ENCODE measurements around the gene MYBPH. TPM values are rescaled to one million over a fixed set of nuclear protein-coding genes. Genes with fewer than 3 reads are reported as not detected.

MYBPH gene
- total RNA-seq, 1 donor from 2014 or later: not detected

DNA sequence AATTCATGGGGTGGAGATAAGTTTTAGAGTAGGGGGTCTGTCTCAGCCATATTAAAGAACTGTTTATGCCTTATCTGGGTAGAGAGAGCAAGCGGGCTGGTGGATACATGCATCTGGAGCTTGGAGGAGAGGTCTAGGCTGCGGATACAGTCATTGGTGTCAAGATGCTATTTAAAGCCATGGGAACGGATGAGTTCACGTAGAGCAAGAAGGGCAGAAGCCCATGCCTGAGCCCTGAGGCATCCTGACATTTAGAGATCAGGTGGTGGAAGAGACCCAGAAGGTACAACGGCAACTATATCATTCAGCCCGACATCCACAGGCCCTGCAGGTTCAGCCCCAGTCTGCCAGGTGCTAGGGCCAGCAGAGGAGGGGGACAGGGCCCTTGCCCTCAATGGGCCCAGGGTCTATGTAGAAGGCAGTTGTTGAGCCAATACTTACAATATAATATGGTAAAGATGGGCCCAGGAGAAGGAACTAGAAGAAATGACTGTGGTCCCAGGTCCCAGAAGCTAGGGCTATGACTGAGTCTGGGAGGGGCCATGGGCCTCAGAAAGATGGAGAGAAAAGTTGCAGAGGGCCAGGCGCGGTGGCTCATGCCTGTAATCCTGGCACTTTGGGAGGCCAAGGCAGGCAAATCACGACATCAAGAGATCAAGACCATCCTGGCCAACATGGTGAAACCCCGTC lies 26.0 kb upstream of the MYBPH start:
- DNase-seq (ENCODE audit: low read depth in 2 of 2): no peak

GRCh38 chr1:203200916-203201315 lies 25.3 kb upstream of the MYBPH start:
- no peak for DNase-seq (ENCODE audit: low read depth in 2 of 2)

DNA sequence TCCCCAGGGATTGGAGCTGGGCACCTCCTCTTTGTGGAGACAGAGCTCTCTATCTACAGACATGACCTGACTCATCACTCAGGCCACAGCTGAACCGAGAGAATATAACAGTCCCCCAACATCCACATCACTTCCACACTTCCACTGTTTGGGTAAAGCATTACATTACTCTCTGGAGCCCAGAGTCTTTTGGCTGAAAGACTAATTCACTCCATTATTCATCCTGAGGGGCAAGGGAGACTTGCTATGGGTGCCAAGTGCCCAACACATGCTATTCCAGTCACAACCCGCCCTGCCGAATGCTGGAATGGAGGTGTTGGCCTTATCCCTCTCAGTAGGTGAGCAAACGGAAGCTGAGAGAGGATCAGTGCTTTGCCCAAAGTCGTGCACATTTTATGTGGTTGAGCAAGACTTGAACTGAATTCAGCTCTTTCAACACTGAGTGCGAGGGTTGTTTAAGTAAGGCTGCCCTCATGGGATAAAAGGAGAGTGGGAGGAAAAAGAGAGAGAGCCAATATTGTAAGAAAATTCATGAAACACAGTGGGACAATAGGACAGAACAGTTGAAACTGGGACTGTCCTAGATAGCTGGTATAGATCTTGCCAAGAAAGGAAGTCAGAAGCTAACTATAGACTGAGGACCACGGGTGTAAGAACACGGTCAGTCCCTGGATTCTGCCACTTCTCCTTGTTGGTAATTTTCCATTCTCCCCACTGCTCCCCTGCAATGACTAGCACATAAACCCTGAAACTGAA lies 24.4 kb upstream of the MYBPH start:
- DNase-seq (ENCODE audit: low read depth in 2 of 2): no peak

DNA sequence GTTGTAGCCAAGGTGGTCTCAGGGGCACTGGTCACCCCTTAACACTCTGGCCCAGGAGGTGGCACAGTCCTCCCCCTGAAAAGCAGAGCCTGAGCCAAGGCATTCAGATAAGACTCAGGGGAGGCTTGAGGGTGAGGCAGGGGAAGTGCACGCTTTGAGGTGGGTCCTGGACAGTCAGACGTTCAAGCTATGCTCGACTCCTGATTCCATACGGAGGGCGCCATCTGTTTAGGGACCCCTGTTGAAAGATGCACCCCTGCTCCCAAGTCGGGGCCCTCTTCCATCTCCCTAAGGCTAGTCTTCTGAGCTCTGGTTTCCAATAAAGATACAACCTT lies 23.8 kb upstream of the MYBPH start:
- DNase-seq (ENCODE audit: low read depth in 2 of 2): no peak

GRCh38 chr1:203199002-203199401 lies 23.4 kb upstream of the MYBPH start:
- DNase-seq (ENCODE audit: low read depth in 2 of 2): no peak

GRCh38 chr1:203197625-203198024 lies 22.0 kb upstream of the MYBPH start:
- no peak for DNase-seq (ENCODE audit: low read depth in 2 of 2)

DNA sequence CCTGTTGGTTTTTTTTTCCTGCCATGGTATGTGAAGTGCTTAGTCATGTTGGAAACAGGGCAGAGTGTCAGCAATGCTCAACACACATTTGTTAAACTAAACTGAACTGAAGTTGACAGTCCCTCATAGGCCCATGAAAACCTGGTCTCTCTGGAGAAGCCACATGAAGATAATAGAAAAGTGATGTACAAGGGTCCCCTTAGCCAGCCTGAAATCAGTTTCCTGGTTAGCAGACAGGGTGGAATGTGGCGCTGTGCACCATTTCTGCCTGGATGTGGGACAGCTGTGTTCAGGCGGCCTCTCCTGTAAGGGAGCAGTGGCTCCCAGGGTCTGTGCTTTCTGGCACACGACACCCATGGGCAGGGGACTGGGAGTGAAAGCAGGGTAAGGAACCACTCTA lies 20.7 kb upstream of the MYBPH start:
- DNase-seq (ENCODE audit: low read depth in 2 of 2): no peak

DNA sequence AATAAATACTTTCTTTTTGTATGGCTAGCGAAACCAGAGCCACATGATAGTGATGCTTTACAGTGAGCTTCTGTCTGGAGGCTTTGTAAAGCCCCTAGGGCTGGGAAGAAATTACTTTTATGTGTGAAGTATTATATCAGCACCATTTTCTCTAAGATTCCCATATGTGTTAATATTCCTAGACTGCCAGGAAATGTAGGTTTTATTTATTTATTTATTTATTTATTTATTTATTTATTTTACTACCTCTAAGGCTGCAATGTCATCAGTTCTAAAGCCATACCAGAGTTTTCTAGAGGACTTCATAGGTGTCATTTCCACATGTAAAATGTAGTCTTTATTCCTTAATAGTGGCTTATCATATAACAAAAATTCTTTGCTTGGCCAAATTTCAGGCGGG lies 15.3 kb upstream of the MYBPH start:
- DNase-seq (ENCODE audit: low read depth in 2 of 2): no peak

- DNase-seq (ENCODE audit: low read depth in 2 of 2): no peak
Observed at GRCh38 chr1:203189951-203190352, 14.3 kb upstream of the MYBPH start.

DNA sequence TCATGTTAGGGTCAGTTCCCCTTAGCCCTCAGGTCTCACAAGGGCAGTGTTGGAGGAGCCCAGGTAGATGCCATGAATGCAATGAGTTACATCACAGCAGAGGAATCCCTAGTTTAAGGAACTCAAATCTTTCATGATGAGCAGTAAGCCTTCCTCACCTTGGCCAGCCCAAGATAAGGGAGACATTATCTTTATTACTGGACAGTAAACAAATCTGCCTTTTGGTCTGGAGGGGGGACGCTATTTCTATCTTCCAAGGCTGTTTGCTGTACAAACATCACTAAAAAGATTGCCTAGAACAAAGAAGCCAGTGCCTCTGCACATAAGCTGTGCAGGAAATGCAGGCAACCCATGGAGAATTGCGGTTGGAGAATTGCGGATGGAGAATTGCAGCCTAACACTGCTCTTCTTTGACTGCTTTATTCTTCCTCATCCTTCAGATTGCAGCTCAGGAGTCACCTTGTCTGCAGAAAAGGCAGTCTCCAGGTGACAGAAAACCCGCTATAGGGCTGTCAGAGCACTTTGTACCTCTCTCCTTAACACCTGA lies 13.1 kb upstream of the MYBPH start:
- DNase-seq (ENCODE audit: low read depth in 2 of 2): no peak

- DNase-seq (ENCODE audit: low read depth in 2 of 2): no peak
Observed at GRCh38 chr1:203187689-203188264, 12.2 kb upstream of the MYBPH start.

DNA sequence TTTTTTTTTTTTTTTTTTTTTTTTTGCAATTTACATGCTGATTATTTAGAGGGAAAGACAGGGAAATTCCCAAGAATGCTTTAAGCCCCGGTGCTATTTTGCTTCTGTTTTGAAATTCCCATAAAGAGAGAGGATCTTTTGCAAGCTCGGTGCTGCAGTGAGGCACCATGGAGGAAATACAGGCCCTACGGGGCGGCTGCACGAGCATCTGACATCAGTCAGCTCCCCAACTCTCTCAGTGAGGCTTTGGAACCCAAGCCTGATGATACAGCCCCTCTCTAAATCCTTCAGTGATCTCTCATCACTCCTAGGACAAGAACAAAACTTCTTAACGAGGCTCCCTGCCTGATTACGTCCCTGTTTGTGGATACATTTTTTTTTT lies 11.7 kb upstream of the MYBPH start:
- no peak for DNase-seq (ENCODE audit: low read depth in 2 of 2)

DNA sequence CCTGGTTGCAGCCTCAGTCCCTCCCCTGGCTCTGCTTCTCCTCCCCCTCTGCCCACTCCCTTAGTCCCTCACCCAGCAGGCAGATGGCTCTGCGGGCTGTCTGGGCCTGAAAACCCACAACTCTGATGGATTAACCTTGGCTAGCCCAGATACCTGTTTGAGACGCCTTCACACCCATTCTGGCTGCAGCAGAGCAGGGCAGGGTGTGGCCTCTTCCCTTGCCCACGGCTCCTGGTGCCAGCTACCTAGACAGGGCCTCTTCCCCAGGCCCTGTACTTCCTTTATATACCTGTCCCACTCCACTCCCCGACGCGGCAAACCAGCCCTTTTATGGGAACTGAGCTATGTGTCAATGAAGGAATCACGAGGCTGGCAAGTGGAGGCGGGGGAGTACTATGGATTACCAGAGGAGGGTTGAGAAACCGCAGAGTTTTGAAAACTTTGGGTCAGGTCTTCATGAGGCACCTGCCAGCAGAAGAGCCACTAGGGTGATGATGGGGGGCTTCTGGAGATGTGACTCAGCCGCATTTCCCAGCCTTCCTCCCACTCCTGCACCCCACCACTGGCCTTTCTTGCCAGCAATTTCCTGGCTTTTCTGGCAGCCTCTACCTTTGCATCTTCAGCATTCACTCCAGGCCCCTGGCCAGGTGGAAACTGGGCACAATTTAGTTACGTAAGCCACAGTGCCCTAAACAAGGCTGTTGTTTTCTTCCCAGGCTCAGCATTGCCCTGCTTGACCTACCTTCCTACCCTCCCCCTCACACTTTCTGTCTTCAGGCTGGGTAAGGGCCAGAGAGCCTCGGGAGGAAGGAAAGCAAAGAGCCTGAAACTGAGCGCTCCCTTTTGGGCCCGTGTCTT lies 11.0 kb upstream of the MYBPH start, which contains the start of gene CHI3L1:
CHI3L1 (minus strand) TSS at position 259 of the 858 bp plus-strand sequence; CDS start at position 178, 81 bp downstream.
- DNase-seq (ENCODE audit: low read depth in 2 of 2): no peak

- no peak for DNase-seq (ENCODE audit: low read depth in 2 of 2)
Observed at GRCh38 chr1:203186091-203186445, 10.4 kb upstream of the MYBPH start.

DNA sequence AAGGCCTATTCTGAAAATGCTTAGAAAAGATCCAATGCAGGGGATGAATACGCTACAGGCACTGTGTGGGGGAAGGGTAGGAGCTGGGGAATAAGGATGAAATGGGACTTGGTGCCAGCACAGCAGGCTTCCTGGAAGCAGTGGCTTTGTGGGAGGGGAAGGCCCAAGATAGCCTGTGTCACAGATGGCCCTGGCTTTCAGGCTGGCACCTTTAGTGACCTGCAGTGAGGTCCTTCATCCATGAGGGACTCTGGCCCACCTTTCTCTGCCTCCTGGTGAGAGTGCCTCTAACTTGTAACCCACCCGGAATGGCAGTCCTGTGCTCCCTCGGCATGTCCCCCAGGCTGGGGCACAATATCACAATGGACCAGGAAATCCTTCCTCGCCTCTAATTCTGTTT lies 10.0 kb upstream of the MYBPH start:
- no peak for DNase-seq (ENCODE audit: low read depth in 2 of 2)

- DNase-seq (ENCODE audit: low read depth in 2 of 2): no peak
Observed at GRCh38 chr1:203185061-203185461, 9.4 kb upstream of the MYBPH start.

DNA sequence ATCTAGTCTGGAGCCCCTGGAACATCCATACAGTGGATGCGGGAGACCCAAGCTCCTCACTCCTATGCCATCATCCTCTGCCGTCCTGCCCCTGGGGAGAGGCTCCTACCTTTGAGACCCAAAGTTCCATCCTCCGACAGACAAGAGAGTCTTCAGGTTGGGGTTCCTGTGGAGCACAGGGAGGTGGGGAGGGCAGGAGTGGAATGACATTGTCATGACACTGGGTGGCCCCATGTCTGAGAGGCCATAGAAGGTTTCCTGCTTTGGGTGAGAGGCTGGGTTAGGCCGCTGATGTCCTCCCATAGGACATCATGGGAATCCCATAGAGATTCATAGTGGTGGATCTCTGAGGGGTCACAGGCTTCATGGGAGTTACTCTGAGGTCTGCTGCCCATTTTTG lies 8.8 kb upstream of the MYBPH start:
- no peak for DNase-seq (ENCODE audit: low read depth in 2 of 2)

- no peak for DNase-seq (ENCODE audit: low read depth in 2 of 2)
Observed at GRCh38 chr1:203183828-203184227, 8.2 kb upstream of the MYBPH start.

DNA sequence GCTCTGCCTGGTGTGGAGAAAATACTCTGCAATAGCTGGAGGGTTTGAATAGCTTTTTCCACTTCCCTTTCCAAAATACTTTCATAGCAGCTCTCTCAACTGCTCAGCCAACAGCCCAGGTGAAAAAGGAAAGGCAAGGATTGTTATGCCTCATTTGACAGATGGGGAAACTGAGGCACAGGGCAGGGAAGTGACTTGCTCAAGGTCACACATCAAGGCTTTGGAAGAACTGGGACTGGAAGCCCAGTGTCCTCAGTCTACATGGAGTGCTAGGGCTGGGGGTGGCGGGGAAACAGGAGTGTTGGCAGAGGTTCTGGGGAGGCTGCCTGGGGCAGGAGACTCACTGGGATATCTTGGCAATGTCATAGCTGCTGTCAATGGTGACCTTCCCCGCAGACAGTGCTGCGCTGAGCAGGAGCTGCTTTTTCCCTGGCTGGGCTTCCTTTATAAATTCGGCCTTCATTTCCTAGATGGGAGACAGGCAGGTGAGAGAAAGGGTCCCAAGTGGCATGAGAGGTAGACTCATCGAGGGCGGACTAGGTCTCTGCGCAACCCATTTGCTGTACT lies 6.8 kb upstream of the MYBPH start:
- no peak for DNase-seq (ENCODE audit: low read depth in 2 of 2)

DNA sequence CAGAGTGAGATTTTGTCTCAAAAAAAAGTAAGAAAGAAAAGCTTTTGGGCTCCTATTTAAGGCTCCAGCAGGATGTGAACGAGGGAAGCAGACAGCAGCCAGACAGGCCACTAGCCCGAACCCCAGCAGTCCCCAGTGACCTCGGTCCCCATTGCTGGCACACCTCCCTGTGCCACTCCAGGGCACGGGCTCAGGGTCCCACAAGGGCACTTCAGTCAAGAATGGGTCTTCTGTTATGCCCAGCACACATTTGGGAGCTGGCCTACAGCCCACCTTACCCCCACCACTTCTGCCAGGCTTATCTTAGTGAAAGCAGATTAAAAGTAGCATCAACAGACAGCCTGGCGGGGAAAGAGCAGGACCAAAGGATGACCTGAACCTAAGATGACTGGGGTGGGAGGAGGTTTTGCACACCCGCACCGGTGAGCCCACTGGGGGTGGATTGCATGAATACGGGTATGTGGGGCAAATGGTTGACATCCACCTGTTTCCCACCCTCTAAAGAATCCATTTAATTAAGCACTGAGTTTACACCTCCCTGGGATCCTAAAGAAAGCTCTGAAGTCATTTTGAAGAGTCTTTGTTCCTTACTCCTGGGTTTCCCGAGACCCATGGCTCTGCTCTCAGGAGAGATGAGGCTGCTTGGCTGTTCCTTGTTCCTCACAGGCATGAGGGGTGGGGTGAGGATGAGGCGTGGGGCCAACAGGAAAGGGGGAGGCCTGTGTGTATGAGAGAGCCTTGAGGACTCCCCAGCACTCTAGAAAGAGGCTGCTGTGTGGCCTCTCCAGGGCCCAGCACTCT lies 6.2 kb upstream of the MYBPH start:
- no peak for DNase-seq (ENCODE audit: low read depth in 2 of 2)
